ENCODE data around the gene ZSWIM9. TPM values are rescaled to one million over a fixed set of nuclear protein-coding genes. Genes with fewer than 3 reads are reported as not detected.

ZSWIM9 gene
- total and polyA plus RNA-seq, 8 donors: 6.5 to 11.4 (median 9.5) TPM

DNA sequence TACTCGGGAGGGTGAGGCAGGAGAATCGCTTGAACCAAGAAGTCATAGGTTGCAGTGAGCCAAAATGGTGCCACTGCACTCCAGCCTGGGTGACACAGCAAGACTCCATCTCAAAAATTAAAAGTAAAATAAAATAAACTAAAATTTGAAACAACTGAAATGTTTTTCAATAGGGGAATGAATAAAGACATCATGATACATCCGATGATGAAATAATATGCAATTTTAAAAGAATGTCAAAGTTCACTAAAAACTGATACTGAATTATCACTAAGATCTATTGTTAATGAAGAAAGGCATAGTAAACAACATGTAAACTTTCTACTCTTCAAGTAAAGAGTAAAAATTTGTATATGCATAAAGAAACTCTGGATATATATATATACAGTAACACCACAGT is 76.7 kb downstream of the ZSWIM9 start:
- H3K36me3 ChIP-seq: peaks cover 0 to 33% of the 10 kb centered on the region in 2 donors
- H3K27me3 ChIP-seq: no peaks in the 10 kb centered on the region
- H3K9me3 ChIP-seq: no peaks in the 10 kb centered on the region
- H3K4me3 ChIP-seq: no peak overlapping the region
- H3K4me1 ChIP-seq: peaks cover 4 to 65% of the 10 kb centered on the region in 2 donors
- no peak overlapping the region for H3K27ac ChIP-seq
- ATAC-seq (no peak), DNase-seq (no peak)
- intact Hi-C loops (cut with DNase I): no loop called here
- TF ChIP-seq, protein P1, sequence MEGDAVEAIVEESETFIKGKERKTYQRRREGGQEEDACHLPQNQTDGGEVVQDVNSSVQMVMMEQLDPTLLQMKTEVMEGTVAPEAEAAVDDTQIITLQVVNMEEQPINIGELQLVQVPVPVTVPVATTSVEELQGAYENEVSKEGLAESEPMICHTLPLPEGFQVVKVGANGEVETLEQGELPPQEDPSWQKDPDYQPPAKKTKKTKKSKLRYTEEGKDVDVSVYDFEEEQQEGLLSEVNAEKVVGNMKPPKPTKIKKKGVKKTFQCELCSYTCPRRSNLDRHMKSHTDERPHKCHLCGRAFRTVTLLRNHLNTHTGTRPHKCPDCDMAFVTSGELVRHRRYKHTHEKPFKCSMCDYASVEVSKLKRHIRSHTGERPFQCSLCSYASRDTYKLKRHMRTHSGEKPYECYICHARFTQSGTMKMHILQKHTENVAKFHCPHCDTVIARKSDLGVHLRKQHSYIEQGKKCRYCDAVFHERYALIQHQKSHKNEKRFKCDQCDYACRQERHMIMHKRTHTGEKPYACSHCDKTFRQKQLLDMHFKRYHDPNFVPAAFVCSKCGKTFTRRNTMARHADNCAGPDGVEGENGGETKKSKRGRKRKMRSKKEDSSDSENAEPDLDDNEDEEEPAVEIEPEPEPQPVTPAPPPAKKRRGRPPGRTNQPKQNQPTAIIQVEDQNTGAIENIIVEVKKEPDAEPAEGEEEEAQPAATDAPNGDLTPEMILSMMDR (IDR thresholded peaks at IDR 0.05): no peak

Other genes starting within 250 kb of the ZSWIM9 start
- not detected for gene BSPH1, start 178.5 kb upstream of the ZSWIM9 start, total RNA-seq
- gene BSPH1, start 178.5 kb upstream of the ZSWIM9 start, polyA plus RNA-seq (ENCODE audit: insufficient read length in 6 of 6): not detected
- not detected for gene ELSPBP1, start 176.0 kb upstream of the ZSWIM9 start, total RNA-seq
- gene ELSPBP1, start 176.0 kb upstream of the ZSWIM9 start, polyA plus RNA-seq (ENCODE audit: insufficient read length in 6 of 6): not detected
- gene CABP5, start 126.6 kb upstream of the ZSWIM9 start, total RNA-seq: not detected
- gene CABP5, start 126.6 kb upstream of the ZSWIM9 start, polyA plus RNA-seq (ENCODE audit: insufficient read length in 6 of 6): not detected
- gene PLA2G4C, start 59.9 kb upstream of the ZSWIM9 start, total RNA-seq: 10 to 100 TPM; 11.5 to 17.3 TPM
- 10 to 100 TPM in 4 of 6 donors, 1 to 10 TPM in 2; 6.6 to 14.5 (median 10.2) TPM for gene PLA2G4C, start 59.9 kb upstream of the ZSWIM9 start, polyA plus RNA-seq (ENCODE audit: insufficient read length in 6 of 6)
- 10 to 100 TPM; 26.7 to 27.4 TPM for gene LIG1, start 336 bp upstream of the ZSWIM9 start, total RNA-seq
- 10 to 100 TPM; 55.3 to 72.1 (median 65.9) TPM for gene LIG1, start 336 bp upstream of the ZSWIM9 start, polyA plus RNA-seq (ENCODE audit: insufficient read length in 6 of 6)
- gene CARD8, start 85.2 kb downstream of the ZSWIM9 start, total RNA-seq: 10 to 100 TPM; 51.3 to 92.3 TPM
- gene CARD8, start 85.2 kb downstream of the ZSWIM9 start, polyA plus RNA-seq (ENCODE audit: insufficient read length in 6 of 6): 10 to 100 TPM; 70.3 to 92.3 (median 83.0) TPM
- 1 to 10 TPM; 1.3 to 1.9 TPM for gene ZNF114, start 99.4 kb downstream of the ZSWIM9 start, total RNA-seq
- 1 to 10 TPM; 8.0 to 9.2 (median 8.2) TPM for gene ZNF114, start 99.4 kb downstream of the ZSWIM9 start, polyA plus RNA-seq (ENCODE audit: insufficient read length in 6 of 6)
- 100 to 1,000 TPM; 127 to 320 TPM for gene EMP3, start 154.9 kb downstream of the ZSWIM9 start, total RNA-seq
- gene EMP3, start 154.9 kb downstream of the ZSWIM9 start, polyA plus RNA-seq (ENCODE audit: insufficient read length in 6 of 6): 100 to 1,000 TPM; 102 to 121 (median 107) TPM
- 10 to 100 TPM in 1 of 2 donors, 1 to 10 TPM in 1; 9.8 to 10.6 TPM for gene TMEM143, start 193.3 kb downstream of the ZSWIM9 start, total RNA-seq
- gene TMEM143, start 193.3 kb downstream of the ZSWIM9 start, polyA plus RNA-seq (ENCODE audit: insufficient read length in 6 of 6): 10 to 100 TPM in 1 of 6 donors, 1 to 10 TPM in 5; 7.5 to 10.1 (median 8.9) TPM
- gene SYNGR4, start 193.7 kb downstream of the ZSWIM9 start, total RNA-seq: not detected
- gene SYNGR4, start 193.7 kb downstream of the ZSWIM9 start, polyA plus RNA-seq (ENCODE audit: insufficient read length in 6 of 6): under 1 TPM in 2 of 6 donors, not detected in 4; 0.14 to 0.65 TPM
- gene KDELR1, start 220.9 kb downstream of the ZSWIM9 start, total RNA-seq: 100 to 1,000 TPM; 171 to 187 TPM
- gene KDELR1, start 220.9 kb downstream of the ZSWIM9 start, polyA plus RNA-seq (ENCODE audit: insufficient read length in 6 of 6): 100 to 1,000 TPM; 159 to 178 (median 163) TPM
- gene GRIN2D, start 223.0 kb downstream of the ZSWIM9 start, total RNA-seq: 1 to 10 TPM in 1 of 2 donors, under 1 TPM in 1; 0.94 to 1.3 TPM
- under 1 TPM; 0.25 to 0.51 (median 0.30) TPM for gene GRIN2D, start 223.0 kb downstream of the ZSWIM9 start, polyA plus RNA-seq (ENCODE audit: insufficient read length in 6 of 6)